OCI-LY3 (cell line): ENCODE results near the gene GK.
A peak's percentile ranks its signal among the peaks of the same experiment; 100 is the strongest.

Experiments
- H2AFZ ChIP-seq: fragments of 200-600, 300-600 bp; shearing (Covaris generic); 2 replicates; pipeline ENCODE4 v1.6.0; 2014; ENCODE audit warnings: antibody characterized with exemption, low read depth, low read length
- H3K27ac ChIP-seq: fragments of 200-600, 300-600 bp; sonication (generic); 2 replicates; pipeline ENCODE4 v1.5.1; 2014; ENCODE audit warnings: mild to moderate bottlenecking, low read length, moderate library complexity, mixed read lengths
- H3K27me3 ChIP-seq: fragments of 200-600, 300-600 bp; sonication (generic); 2 replicates; pipeline ENCODE4 v1.6.1; 2014; ENCODE audit warnings: low read depth, low read length, mixed read lengths
- H3K36me3 ChIP-seq: fragments of 200-600, 300-600 bp; sonication (generic); replicated peaks from 2 replicates; pipeline ENCODE3; 2014; ENCODE audit warnings: low read depth, low read length, mixed read lengths
- H3K4me1 ChIP-seq: fragments of 300-600, 200-600 bp; sonication (generic); 2 replicates; pipeline ENCODE4 v1.6.1; 2014; ENCODE audit warnings: low read length, mixed read lengths
- H3K4me2 ChIP-seq: fragments of 200-600, 300-600 bp; sonication (generic); 2 replicates; pipeline ENCODE4 v1.6.1; 2014; ENCODE audit warnings: low read length, mixed read lengths
- H3K4me3 ChIP-seq: fragments of 300-600, 200-600 bp; sonication (generic); 2 replicates; pipeline ENCODE4 v1.5.1; 2014; ENCODE audit warnings: antibody characterized with exemption, mild to moderate bottlenecking, low read length, moderate library complexity
- H3K79me2 ChIP-seq: fragments of 300-600, 200-600 bp; shearing (Covaris generic); 2 replicates; pipeline ENCODE4 v1.6.1; 2014; ENCODE audit warnings: mild to moderate bottlenecking, low read length, mixed read lengths
- H3K9ac ChIP-seq: fragments of 300-600, 200-600 bp; shearing (Covaris generic); 2 replicates; pipeline ENCODE4 v1.6.0; 2014; ENCODE audit warnings: mild to moderate bottlenecking, low read length, moderate library complexity
- H3K9me3 ChIP-seq: fragments of 200-600, 300-600 bp; shearing (Covaris generic); 2 replicates; pipeline ENCODE4 v1.6.1; 2014; ENCODE audit warnings: low read length, mixed read lengths; ENCODE audit not compliant: insufficient read depth
- H4K20me1 ChIP-seq: fragments of 200-600, 300-600 bp; sonication (generic); 2 replicates; pipeline ENCODE4 v1.6.1; 2016; ENCODE audit warnings: low read length, mixed read lengths; ENCODE audit not compliant: insufficient read depth
- CTCF ChIP-seq: fragments of 200-600, 300-600 bp; sonication (generic); IDR thresholded peaks from 2 replicates; pipeline ENCODE4 v1.5.1; 2014; ENCODE audit warnings: antibody characterized with exemption, low read length, low read depth
- EZH2phosphoT487 ChIP-seq: fragments of 200-600 bp; shearing (Covaris generic); IDR thresholded peaks from 2 replicates; pipeline ENCODE4 v1.6.1; 2018; ENCODE audit warnings: antibody characterized with exemption, mixed run types, low read depth

The GK gene

GRCh38 chrX:30613721-30614120, 39.5 kb upstream of the GK start:
- H3K4me2 ChIP-seq, result peak overlapping the region; percentile 41
- H3K36me3 ChIP-seq, result no peaks in the 10 kb centered on the region
- H3K4me1 ChIP-seq, result peaks cover 8% of the 10 kb centered on the region
- no peaks in the 10 kb centered on the region for H3K9me3 ChIP-seq
- H3K9ac ChIP-seq, result no peak overlapping the region
- no peaks in the 10 kb centered on the region for H4K20me1 ChIP-seq
- H3K79me2 ChIP-seq, result no peaks in the 10 kb centered on the region
- TF ChIP-seq EZH2phosphoT487, result no peak
- TF ChIP-seq CTCF, result no peak
- H3K27ac ChIP-seq, result no peak overlapping the region
- no peaks in the 10 kb centered on the region for H3K27me3 ChIP-seq
- peak overlapping the region; percentile 32; the same call in 1 of the 2 replicates for H3K4me3 ChIP-seq
- H2AFZ ChIP-seq, result peak overlapping the region; percentile 91

- Histone ChIP-seq H3K4me2 (no peak overlapping the region), H3K27me3 (no peaks in the 10 kb centered on the region), H3K27ac (no peak overlapping the region)
These were observed 38.0 kb upstream of the GK start for GRCh38 chrX:30615229-30615628.

GRCh38 chrX:30618160-30618765, 35.0 kb upstream of the GK start:
- Histone ChIP-seq H3K9ac (peak overlapping the region; percentile 55), H3K4me3 (peak overlapping the region; percentile 76), H3K9me3 (peaks cover 10% of the 10 kb centered on the region; the same call in 1 of the 2 replicates), H3K27me3 (no peaks in the 10 kb centered on the region), H4K20me1 (no peaks in the 10 kb centered on the region), H3K4me1 (peaks cover 14% of the 10 kb centered on the region), H3K36me3 (peaks cover 5% of the 10 kb centered on the region), H3K79me2 (no peaks in the 10 kb centered on the region), H3K4me2 (peak overlapping the region; percentile 84), H3K27ac (no peak overlapping the region), H2AFZ (peak overlapping the region; percentile 98)
- no peak for TF ChIP-seq EZH2phosphoT487
- peak; percentile 63 for TF ChIP-seq CTCF

More at GRCh38 chrX:30615229-30615628, 38.0 kb upstream of the GK start:
- Histone ChIP-seq H4K20me1 (no peaks in the 10 kb centered on the region), H3K9me3 (no peaks in the 10 kb centered on the region), H3K36me3 (no peaks in the 10 kb centered on the region), H3K79me2 (no peaks in the 10 kb centered on the region), H2AFZ (no peak overlapping the region), H3K4me1 (peaks cover 14% of the 10 kb centered on the region), H3K9ac (no peak overlapping the region), H3K4me3 (no peak overlapping the region)
- no peak for TF ChIP-seq CTCF
- TF ChIP-seq EZH2phosphoT487, result no peak

- Histone ChIP-seq H3K36me3 (peaks cover 5% of the 10 kb centered on the region), H4K20me1 (no peaks in the 10 kb centered on the region), H3K79me2 (no peaks in the 10 kb centered on the region), H3K9ac (no peak overlapping the region), H2AFZ (no peak overlapping the region), H3K27me3 (no peaks in the 10 kb centered on the region), H3K27ac (no peak overlapping the region), H3K9me3 (peaks cover 10% of the 10 kb centered on the region; the same call in 1 of the 2 replicates), H3K4me1 (peaks cover 12% of the 10 kb centered on the region), H3K4me2 (no peak overlapping the region), H3K4me3 (no peak overlapping the region)
- no peak for TF ChIP-seq EZH2phosphoT487
- no peak for TF ChIP-seq CTCF
These were observed 33.1 kb upstream of the GK start for GRCh38 chrX:30620125-30620524.
